Psoas muscle (tissue), 8 donors: Measurements from ENCODE around the gene KLHL33. TPM values are rescaled to one million over a fixed set of nuclear protein-coding genes. Genes with fewer than 3 reads are reported as not detected.

Experiments used
- ATAC-seq, 4 donors: fragments of 200-7000 bp; cut with Tn5 transposase; one replicate each; pipeline ENCODE4 v1.9.1; 2020; ENCODE audit warnings: moderate library complexity in 3 of 4, mild to moderate bottlenecking in 2 of 4
- DNase-seq, 2 donors: peaks; one replicate each; pipeline ENCODE4 v3.0.0-alpha.2; 2020
- H3K27ac ChIP-seq: fragments of 200-600 bp; one replicate; pipeline ENCODE4 v1.8.0; 2022
- H3K27me3 ChIP-seq, 3 donors: fragments of 200-600 bp in 1 of 3; one replicate each; pipeline versions ENCODE4 v1.6.1 to v1.8.0; 2013 to 2022; ENCODE audit warnings: low read length in 2 of 3, mild to moderate bottlenecking in 2 of 3, moderate library complexity in 1 of 3; ENCODE audit not compliant: insufficient read depth in 3 of 3
- H3K36me3 ChIP-seq, 2 donors: fragments of 200-600 bp in 1 of 2; one replicate each; pipeline versions ENCODE4 v1.6.1 to v1.8.0; 2013 to 2022; ENCODE audit warnings: low read depth in 1 of 2, mild to moderate bottlenecking in 1 of 2, moderate library complexity in 1 of 2; ENCODE audit not compliant: insufficient read depth in 1 of 2
- H3K4me1 ChIP-seq: fragments of 200-600 bp; one replicate; pipeline ENCODE4 v1.8.0; 2022
- H3K4me3 ChIP-seq: fragments of 200-600 bp; one replicate; pipeline ENCODE4 v1.8.0; 2022; ENCODE audit warnings: mild to moderate bottlenecking
- H3K9me3 ChIP-seq: fragments of 200-600 bp; one replicate; pipeline ENCODE4 v1.8.0; 2022
- WGBS, 3 donors: extraction: QIAGEN DNeasy Blood & Tissue Kit; methylation state at CpG; one replicate each; pipeline versions ENCODE4 v1.1.6 to v1.1.7; 2013; 5-methylcytosine and 5-hydroxymethylcytosine counted together
- intact Hi-C, 2 donors: fragments of 100-400 bp; cut with DNase I; formaldehyde crosslinking; loops; one replicate each; pipeline versions ENCODE4 v1.11.0 to v1.14.2; 2022
- polyA plus RNA-seq, 3 donors: library from polyadenylated mRNA; stranded (reverse); fragments of 200-250 nt; gene quantifications; one replicate each; pipeline ENCODE4 v1.2.3, GENCODE V29; 2013
- total RNA-seq, 4 donors: library from RNA; stranded (reverse); fragmentation: NEBNext Ultra II Directional in 2 of 4; extraction: Animal tissue kit (Norgen Biotek cat#: 25700) in 2 of 4; gene quantifications; one replicate each; pipeline versions ENCODE4 v1.2.1 to v1.2.4, GENCODE V29; 2021 to 2023
- TF ChIP-seq, protein P1 (sequence below): fragments of 200-600 bp; IDR thresholded peaks from one replicate; pipeline ENCODE4 v1.8.0; 2022; ENCODE audit warnings: antibody characterized with exemption
- donor health status: healthy with polysubstance abuse.
- donor health status: DM: no; HTN: no; CAD: no; lungs with moderate emphysema.
- donor health status: Bipolar disorder and iron deficiency.
- donor health status: healthy.
- donor health status: DM: yes; HTN: yes; CAD: no.
- donor health status: DM: no; HTN: no; CAD: no.
- donor health status: DM: no; HTN: no; CAD: no.
- donor health status: DM: yes; HTN: yes; CAD: no.

Gene KLHL33
- total and polyA plus RNA-seq, 7 donors, result 0.30 to 19.5 (median 2.8) TPM

DNA sequence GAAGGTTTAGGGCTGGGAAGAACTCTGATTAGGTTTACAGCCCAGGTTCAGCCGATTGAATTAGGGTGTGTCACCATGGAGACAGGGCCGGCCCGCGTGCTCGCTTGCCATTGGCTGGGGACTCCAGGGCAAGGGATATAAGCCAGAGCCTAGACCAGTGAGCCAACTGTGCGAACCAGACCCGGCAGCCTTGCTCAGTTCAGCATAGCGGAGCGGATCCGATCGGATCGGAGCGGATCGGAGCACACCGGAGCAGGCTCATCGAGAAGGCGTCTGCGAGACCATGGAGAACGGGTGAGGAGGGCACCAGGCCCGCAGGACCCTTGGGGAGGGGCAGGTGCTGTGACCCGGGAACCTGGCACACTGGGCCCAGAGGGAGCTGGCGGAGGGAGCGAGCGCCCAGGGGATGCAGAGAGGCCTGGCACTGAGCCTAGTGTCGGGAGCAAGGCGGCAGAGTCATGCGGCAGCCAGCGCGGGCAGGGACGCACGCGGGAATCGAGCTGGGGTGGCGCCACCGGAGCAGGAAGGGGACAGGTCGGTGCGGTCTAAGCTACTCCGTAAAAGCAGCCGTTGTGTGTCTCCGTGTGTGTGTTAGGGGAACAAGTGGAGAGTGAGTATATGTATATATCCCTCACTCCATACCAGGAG lies 33.4 kb upstream of the KLHL33 start, which contains the start of gene PNP:
Gene PNP, plus strand, starts transcription at position 165 of the 648 bp plus-strand sequence. Its CDS starts 119 bp downstream, at position 284.
- intact Hi-C loops, result loop anchor here (5.0 to 10.0 kb wide), 2 partner anchors 138 to 215 kb away; partner anchors contain the start of genes ANG (in 1 of the 2) and RNASE4 (in 1 of the 2)
- Histone ChIP-seq H3K9me3 (no peaks in the 10 kb centered on the region), H3K27me3 (no peaks in the 10 kb centered on the region), H3K27ac (peak within 1 kb of the TSS; percentile 75), H3K4me1 (peaks cover 6% of the 10 kb centered on the region), H3K36me3 (peaks cover 3 to 19% of the 10 kb centered on the region in 2 donors), H3K4me3 (peak within 1 kb of the TSS; percentile 78)
- WGBS, 3 donors, result 0 to 1% (median 0%) methylated on average over 39 to 40 of the region's 40 CpGs
- TF ChIP-seq, protein P1, sequence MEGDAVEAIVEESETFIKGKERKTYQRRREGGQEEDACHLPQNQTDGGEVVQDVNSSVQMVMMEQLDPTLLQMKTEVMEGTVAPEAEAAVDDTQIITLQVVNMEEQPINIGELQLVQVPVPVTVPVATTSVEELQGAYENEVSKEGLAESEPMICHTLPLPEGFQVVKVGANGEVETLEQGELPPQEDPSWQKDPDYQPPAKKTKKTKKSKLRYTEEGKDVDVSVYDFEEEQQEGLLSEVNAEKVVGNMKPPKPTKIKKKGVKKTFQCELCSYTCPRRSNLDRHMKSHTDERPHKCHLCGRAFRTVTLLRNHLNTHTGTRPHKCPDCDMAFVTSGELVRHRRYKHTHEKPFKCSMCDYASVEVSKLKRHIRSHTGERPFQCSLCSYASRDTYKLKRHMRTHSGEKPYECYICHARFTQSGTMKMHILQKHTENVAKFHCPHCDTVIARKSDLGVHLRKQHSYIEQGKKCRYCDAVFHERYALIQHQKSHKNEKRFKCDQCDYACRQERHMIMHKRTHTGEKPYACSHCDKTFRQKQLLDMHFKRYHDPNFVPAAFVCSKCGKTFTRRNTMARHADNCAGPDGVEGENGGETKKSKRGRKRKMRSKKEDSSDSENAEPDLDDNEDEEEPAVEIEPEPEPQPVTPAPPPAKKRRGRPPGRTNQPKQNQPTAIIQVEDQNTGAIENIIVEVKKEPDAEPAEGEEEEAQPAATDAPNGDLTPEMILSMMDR, result no peak
- DNase-seq, result peak; percentile 85 to 89
- peak; percentile 88 to 93 (median 89) for ATAC-seq

DNA sequence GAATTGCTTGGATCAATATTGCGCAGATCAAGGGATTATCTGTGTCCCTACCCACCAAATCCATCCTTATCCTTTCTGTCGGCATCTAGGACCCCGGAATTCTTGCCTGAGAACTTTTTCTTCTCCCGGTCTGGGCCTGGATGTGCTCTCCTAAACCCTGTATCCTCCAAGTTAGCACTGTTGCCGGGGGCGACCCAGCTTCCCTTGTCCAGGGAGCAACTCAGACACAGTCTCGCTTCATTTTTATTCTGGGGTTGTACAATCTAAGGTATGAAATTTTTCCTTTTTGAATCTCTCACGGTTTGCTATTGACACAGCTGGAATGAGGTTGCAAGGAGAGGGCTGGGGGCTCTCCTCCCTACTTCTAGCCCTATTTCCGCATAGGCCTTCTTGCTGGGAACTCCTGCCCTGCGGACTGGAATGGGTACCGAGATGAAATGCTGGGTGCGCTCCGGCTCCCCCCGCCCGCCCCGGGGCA lies 32.8 kb upstream of the KLHL33 start:
- intact Hi-C loops, result loop anchor here (5.0 to 10.0 kb wide), 2 partner anchors 138 to 216 kb away; partner anchors contain the start of genes ANG (in 1 of the 2) and RNASE4 (in 1 of the 2)
- peaks cover 2 to 15% of the 10 kb centered on the region in 2 donors for H3K36me3 ChIP-seq
- H3K27ac ChIP-seq, result peak overlapping the region; percentile 75
- H3K4me3 ChIP-seq, result peak overlapping the region; percentile 78
- H3K9me3 ChIP-seq, result no peaks in the 10 kb centered on the region
- ATAC-seq (peak in 1 of 4 donors; percentile 21), DNase-seq (peak in 1 of 2 donors; percentile 25)
- H3K4me1 ChIP-seq, result peaks cover 6% of the 10 kb centered on the region
- H3K27me3 ChIP-seq, result no peaks in the 10 kb centered on the region
- TF ChIP-seq, protein P1, result no peak
- WGBS, 3 donors, result 30 to 34% (median 31%) methylated on average over 16 of the region's 16 CpGs

DNA sequence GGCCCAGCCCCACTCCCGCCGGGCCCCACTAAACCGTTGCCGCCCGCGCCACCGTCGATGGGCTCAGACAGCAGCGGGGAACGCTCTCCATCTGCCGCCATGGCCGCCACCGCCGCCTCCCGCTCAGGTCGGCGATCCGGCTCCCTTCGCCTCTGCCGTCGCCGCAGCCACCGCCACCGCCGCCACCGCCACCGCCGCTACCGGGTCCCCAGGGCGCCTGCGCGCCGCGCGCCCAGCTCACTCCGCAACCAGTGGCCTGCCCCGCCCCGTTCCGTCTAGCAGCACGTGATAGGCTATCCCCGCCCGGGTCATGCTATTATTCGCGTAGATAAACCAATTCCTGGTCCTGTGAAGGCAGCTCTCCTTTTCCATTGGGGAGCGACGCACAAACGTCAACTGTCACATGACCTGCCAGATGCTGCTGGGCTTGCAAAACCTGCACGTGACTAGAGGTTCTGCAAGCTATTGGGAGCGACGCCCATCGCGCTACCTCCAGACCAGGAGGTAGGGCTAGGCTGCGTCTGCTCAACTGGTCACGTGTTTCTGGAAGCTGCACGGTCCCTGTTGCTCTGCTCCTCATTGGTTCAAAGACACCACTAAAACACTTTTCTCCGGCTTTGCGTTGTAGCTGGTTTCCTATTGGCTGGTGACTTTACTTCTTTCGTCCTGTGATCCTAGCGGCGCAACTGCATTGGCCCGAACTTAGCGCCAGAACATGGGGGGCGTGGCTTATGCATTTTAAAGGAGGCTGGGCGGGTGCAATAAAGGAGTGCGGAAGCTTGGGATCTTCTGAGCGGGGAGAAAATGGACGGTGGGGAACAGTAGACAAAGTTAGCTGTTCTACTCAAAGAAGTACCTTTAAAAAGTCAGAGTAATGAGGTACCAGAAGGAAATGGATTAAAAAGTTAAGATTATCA lies 25.5 kb upstream of the KLHL33 start, which contains the start of gene PIP4P1:
Gene PIP4P1, minus strand, starts transcription at position 210 of the 917 bp plus-strand sequence. Its CDS starts 109 bp downstream, at position 101.
- no peaks in the 10 kb centered on the region for H3K9me3 ChIP-seq
- peaks cover 16% of the 10 kb centered on the region for H3K4me1 ChIP-seq
- H3K27ac ChIP-seq, result peak within 1 kb of the TSS; percentile 95
- 0% methylated on average over 42 to 67 of the region's 67 CpGs for WGBS, 3 donors
- H3K36me3 ChIP-seq, result peaks cover 0 to 39% of the 10 kb centered on the region in 2 donors
- DNase-seq (peak; percentile 99), ATAC-seq (peak; percentile 95 to 96 (median 96))
- intact Hi-C loops, result loop anchor here in 1 of 2 donors (5.0 to 10.0 kb wide), 3 partner anchors 119 to 641 kb away; partner anchors contain the start of genes ANG, PARP2, RNASE4 and TMEM253
- H3K4me3 ChIP-seq, result peak within 1 kb of the TSS; percentile 87
- TF ChIP-seq, protein P1, result no peak
- no peaks in the 10 kb centered on the region for H3K27me3 ChIP-seq

DNA sequence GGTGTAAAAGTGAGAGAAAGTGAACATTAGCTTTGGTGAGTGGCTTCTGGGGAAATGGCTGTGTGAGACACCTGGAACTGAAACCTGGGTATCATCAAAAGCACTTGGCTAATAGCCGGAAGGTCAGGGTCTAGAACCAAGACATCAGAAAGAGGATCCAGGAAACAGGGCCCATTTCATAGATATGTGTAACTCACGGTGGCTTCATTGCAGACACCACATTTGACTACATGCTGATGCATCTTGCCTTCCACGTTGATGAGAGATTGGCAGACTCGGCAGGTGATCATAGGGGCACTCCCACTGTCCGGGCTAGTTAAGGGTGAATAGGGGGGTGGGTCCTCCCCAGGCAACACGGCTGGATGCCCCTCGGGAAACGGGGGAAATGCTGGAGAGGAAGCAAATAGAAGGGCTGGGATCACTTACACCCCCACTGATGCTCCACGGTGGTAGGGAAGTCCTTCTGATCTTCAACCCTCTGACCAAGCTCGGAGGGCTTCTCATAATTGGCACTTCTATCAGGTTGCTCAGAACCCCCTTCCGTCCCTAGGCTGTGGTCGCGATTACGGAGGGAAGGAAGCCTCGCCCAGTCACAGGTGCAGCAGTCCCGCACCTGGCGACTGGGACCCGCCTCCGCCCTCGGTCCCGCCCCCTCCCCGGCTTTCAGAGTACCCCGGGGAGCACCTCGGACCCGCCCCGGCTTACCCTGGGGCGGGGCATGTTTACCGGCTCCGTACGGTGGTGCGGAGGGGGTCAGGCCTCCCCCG lies 24.7 kb upstream of the KLHL33 start:
- Histone ChIP-seq H3K4me1 (peaks cover 24% of the 10 kb centered on the region), H3K4me3 (peak overlapping the region; percentile 87), H3K27ac (peak overlapping the region; percentile 95), H3K27me3 (no peaks in the 10 kb centered on the region), H3K36me3 (peaks cover 0 to 43% of the 10 kb centered on the region in 2 donors), H3K9me3 (no peaks in the 10 kb centered on the region)
- TF ChIP-seq, protein P1, result no peak
- WGBS, 3 donors, result 4 to 6% (median 6%) methylated on average over 25 to 32 of the region's 32 CpGs
- ATAC-seq (peak; percentile 2 to 14 (median 5)), DNase-seq (no peak)
- intact Hi-C loops, result loop anchor here in 1 of 2 donors (5.0 to 10.0 kb wide), 3 partner anchors 118 to 642 kb away; partner anchors contain the start of genes ANG, PARP2, RNASE4 and TMEM253
